A673 (cell line): ENCODE data around the gene FGF12. TPM values are rescaled to one million over a fixed set of nuclear protein-coding genes. Genes with fewer than 3 reads are reported as not detected.
"Not testable (repeated sequence)": the region's sequence is repeated elsewhere in the genome, so short reads cannot be mapped to it uniquely, and the experiment has no call there.

Experiments used
- BruUV-seq: library from RNA; stranded (reverse); fragments of 400-500 nt; replicated peaks from 2 replicates; lab custom pipeline; 2021; lab: Mats Ljungman, UMichigan
- CTCF ChIA-PET: fragments of 300-600 bp; sonication (Branson Sonifier 250); formaldehyde crosslinking; loops from one replicate; lab custom pipeline; 2022; ENCODE audit warnings: antibody characterized with exemption; lab: Charles Lee
- POLR2A ChIA-PET: fragments of 300-600 bp; sonication (Branson Sonifier 250); formaldehyde crosslinking; loops from one replicate; lab custom pipeline; 2022; ENCODE audit warnings: antibody characterized with exemption; ENCODE audit not compliant: low non-redundant PET; lab: Charles Lee
- DNase-seq: peaks from one replicate; pipeline ENCODE4 v3.0.0-alpha.2; 2015; ENCODE audit warnings: low spot score
- H3K27ac ChIP-seq: fragments of 200-600 bp; sonication (generic); 2 replicates; pipeline ENCODE4 v1.5.1; 2016; ENCODE audit warnings: mixed run types, low read depth, mild to moderate bottlenecking, mixed read lengths, antibody characterized with exemption, low read length; ENCODE audit not compliant: poor library complexity, severe bottlenecking
- H3K27me3 ChIP-seq: fragments of 200-600 bp; sonication (generic); replicated peaks from 2 replicates; pipeline ENCODE4 v1.6.1; 2017; ENCODE audit warnings: mixed run types, low read depth, mild to moderate bottlenecking, mixed read lengths, antibody characterized with exemption, low read length; ENCODE audit not compliant: insufficient read depth, poor library complexity
- H3K36me3 ChIP-seq: fragments of 200-600 bp; sonication (generic); 2 replicates; pipeline ENCODE4 v1.6.1; 2016; ENCODE audit warnings: mixed run types, mild to moderate bottlenecking, mixed read lengths, antibody characterized with exemption, low read length; ENCODE audit not compliant: insufficient read depth, poor library complexity, severe bottlenecking
- H3K4me1 ChIP-seq: fragments of 200-600 bp; sonication (generic); 2 replicates; pipeline ENCODE4 v1.6.1; 2017; ENCODE audit warnings: mixed run types, mild to moderate bottlenecking, mixed read lengths, antibody characterized with exemption, low read length; ENCODE audit not compliant: insufficient read depth, poor library complexity, severe bottlenecking
- H3K4me3 ChIP-seq: fragments of 200-600 bp; sonication (generic); 2 replicates; pipeline ENCODE4 v1.5.1; 2016; ENCODE audit warnings: low read depth, mixed run types, mild to moderate bottlenecking, mixed read lengths, low read length; ENCODE audit not compliant: poor library complexity, severe bottlenecking
- H3K9me3 ChIP-seq: fragments of 200-600 bp; sonication (generic); 2 replicates; pipeline ENCODE4 v1.6.1; 2016; ENCODE audit warnings: mixed run types, low read depth, mild to moderate bottlenecking, mixed read lengths, antibody characterized with exemption, low read length; ENCODE audit not compliant: poor library complexity, severe bottlenecking
- EZH2 ChIP-seq: fragments of 200-600 bp; sonication (generic); IDR thresholded peaks from 2 replicates; pipeline ENCODE4 v1.6.1; 2017; ENCODE audit warnings: borderline replicate concordance, low read depth, mild to moderate bottlenecking, mixed read lengths, antibody characterized with exemption, low read length; ENCODE audit not compliant: poor library complexity, severe bottlenecking
- intact Hi-C: fragments of 100-400 bp; cut with micrococcal nuclease; formaldehyde crosslinking; loops from one replicate; pipeline ENCODE4 v1.10.0; 2022; ENCODE audit not compliant: unreplicated experiment
- total RNA-seq: library from RNA; stranded (reverse); gene quantifications from 2 replicates; pipeline ENCODE4 v1.2.3, GENCODE V29; 2021
- TF ChIP-seq, protein P1 (sequence below): fragments of 300-800, 200-600 bp; sonication (generic); conservative IDR thresholded peaks from 2 replicates; pipeline ENCODE4 v1.5.1; 2017; ENCODE audit warnings: low read depth, mild to moderate bottlenecking, antibody characterized with exemption, low read length, moderate library complexity, mixed read lengths

FGF12 gene
- total RNA-seq, 1 experiment from 2014 or later: 2.3 TPM

DNA sequence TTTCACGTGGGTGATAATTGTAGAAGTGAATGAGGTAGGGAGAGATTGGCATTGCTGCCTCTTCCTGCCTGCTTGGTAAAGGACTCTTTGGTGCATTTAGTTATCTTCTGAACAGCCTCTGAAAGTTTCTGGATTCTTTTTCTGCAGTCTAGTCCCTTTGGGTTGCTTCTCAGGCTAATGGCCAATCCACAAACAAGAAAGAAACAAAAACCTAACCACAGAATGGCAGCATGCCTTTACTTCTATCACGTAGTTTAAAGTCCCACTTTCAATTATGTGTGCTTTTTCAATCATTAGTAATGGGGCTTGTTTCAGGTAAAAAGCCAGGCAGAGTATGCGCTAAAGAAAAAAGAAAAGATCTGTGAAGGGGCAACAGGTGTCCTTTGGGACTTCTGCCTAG is 7.4 kb downstream of the FGF12 start:
- H3K9me3 ChIP-seq: no peaks in the 10 kb centered on the region
- H3K36me3 ChIP-seq: no peaks in the 10 kb centered on the region
- intact Hi-C loops: no loop called here
- no TSS peak for BruUV-seq
- ChIA-PET CTCF (no interaction called here), POLR2A (no interaction called here)
- peaks cover 13% of the 10 kb centered on the region for H3K27me3 ChIP-seq
- TF ChIP-seq, protein P1, sequence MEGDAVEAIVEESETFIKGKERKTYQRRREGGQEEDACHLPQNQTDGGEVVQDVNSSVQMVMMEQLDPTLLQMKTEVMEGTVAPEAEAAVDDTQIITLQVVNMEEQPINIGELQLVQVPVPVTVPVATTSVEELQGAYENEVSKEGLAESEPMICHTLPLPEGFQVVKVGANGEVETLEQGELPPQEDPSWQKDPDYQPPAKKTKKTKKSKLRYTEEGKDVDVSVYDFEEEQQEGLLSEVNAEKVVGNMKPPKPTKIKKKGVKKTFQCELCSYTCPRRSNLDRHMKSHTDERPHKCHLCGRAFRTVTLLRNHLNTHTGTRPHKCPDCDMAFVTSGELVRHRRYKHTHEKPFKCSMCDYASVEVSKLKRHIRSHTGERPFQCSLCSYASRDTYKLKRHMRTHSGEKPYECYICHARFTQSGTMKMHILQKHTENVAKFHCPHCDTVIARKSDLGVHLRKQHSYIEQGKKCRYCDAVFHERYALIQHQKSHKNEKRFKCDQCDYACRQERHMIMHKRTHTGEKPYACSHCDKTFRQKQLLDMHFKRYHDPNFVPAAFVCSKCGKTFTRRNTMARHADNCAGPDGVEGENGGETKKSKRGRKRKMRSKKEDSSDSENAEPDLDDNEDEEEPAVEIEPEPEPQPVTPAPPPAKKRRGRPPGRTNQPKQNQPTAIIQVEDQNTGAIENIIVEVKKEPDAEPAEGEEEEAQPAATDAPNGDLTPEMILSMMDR: no peak
- no peak for TF ChIP-seq EZH2
- H3K4me1 ChIP-seq: no peaks in the 10 kb centered on the region
- H3K4me3 ChIP-seq: no peak overlapping the region
- H3K27ac ChIP-seq: no peak overlapping the region
- DNase-seq: no peak

DNA sequence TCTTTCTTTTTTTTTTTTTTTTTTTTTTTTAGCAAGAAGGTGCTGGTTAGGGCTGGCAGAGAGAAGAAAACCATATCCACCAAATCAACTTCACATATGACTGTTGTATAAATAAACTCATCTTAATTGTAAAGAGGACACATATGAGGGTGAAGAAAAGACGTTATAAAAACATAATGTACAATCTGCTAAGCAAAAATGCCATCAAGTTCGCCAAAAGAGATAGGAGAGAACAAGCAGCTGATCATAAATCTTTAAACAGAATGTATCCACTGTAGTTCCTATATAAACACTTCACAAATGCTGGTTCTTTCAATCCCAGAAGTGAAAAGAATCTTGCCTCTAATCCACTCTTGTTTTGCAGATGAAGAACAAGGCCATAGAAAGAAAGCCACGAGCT is 9.2 kb downstream of the FGF12 start:
- Histone ChIP-seq H3K27me3 (peaks cover 7% of the 10 kb centered on the region), H3K27ac (no peak overlapping the region), H3K9me3 (no peaks in the 10 kb centered on the region), H3K36me3 (no peaks in the 10 kb centered on the region), H3K4me3 (no peak overlapping the region), H3K4me1 (no peaks in the 10 kb centered on the region)
- ChIA-PET CTCF (no interaction called here), POLR2A (no interaction called here)
- BruUV-seq: no TSS peak
- TF ChIP-seq EZH2: no peak
- TF ChIP-seq, protein P1: no peak
- DNase-seq: no peak
- intact Hi-C loops: no loop called here

DNA sequence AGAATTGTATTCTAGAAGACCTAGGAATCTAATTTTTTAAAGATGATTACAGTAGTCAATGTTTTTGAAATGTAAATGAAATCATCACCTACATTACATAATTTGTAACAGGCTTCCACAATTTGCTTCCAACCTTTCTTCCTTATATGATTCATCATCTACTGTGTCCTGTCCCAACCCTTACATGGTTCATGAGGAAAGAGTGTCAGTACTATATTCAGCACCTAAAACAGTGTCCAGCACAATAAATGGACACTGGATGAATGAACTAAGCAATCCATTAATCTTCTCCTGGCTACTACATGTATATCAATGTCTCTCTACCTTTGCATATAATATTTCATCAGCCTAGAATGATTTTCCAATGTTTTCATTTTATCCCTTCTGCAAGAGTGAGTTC is 12.2 kb downstream of the FGF12 start:
- TF ChIP-seq EZH2: no peak
- TF ChIP-seq, protein P1: no peak
- Histone ChIP-seq H3K4me1 (no peaks in the 10 kb centered on the region), H3K4me3 (no peak overlapping the region), H3K36me3 (no peaks in the 10 kb centered on the region), H3K9me3 (no peaks in the 10 kb centered on the region), H3K27ac (no peak overlapping the region), H3K27me3 (peaks cover 7% of the 10 kb centered on the region)
- no TSS peak for BruUV-seq
- intact Hi-C loops: no loop called here
- CTCF ChIA-PET: interaction anchor here (0.6 kb wide), 1 partner anchor 50 kb away, joined by 4 read pairs; no protein-coding TSS in a partner anchor
- POLR2A ChIA-PET: no interaction called here
- no peak for DNase-seq

DNA sequence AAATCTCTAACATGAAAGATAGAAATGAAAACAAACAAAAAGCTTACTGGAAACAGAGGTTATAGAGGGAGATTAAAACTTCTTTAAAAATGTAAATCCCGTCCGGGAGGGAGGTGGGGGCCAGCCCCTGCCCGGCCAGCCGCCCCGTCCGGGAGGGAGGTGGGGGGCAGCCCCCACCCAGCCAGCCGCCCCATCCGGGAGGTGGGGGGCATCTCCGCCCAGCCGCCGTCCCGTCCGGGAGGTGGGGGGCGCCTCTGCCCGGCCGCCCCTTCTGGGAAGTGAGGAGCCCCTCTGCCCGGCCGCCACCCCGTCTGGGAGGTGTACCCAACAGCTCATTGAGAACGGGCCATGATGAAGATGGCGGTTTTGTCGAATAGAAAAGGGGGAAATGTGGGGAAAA is 16.2 kb downstream of the FGF12 start:
- H3K4me1 ChIP-seq, H3K4me3 ChIP-seq, H3K27ac ChIP-seq, BruUV-seq, intact Hi-C loops, CTCF ChIA-PET, POLR2A ChIA-PET, H3K27me3 ChIP-seq, H3K9me3 ChIP-seq, DNase-seq, H3K36me3 ChIP-seq: not testable (repeated sequence)
